Putamen (tissue), 1 donor: ENCODE results near the gene TUSC2.
A peak's percentile ranks its signal among the peaks of the same experiment; 100 is the strongest.
"Not testable (repeated sequence)": the region's sequence is repeated elsewhere in the genome, so short reads cannot be mapped to it uniquely, and the experiment has no call there.

Experiments used
- DNase-seq: peaks from one replicate; pipeline ENCODE4 v3.0.0-alpha.2; 2016; ENCODE audit warnings: low spot score

TUSC2 gene

GRCh38 chr3:50294089-50294488 lies 33.9 kb downstream of the TUSC2 start:
- no peak for DNase-seq

GRCh38 chr3:50293079-50293801 lies 34.8 kb downstream of the TUSC2 start:
- DNase-seq, result no peak

- peak; percentile 98 for DNase-seq
Observed at GRCh38 chr3:50292159-50293078, 35.6 kb downstream of the TUSC2 start, which contains the start of gene IFRD2. TSS of gene IFRD2 (minus strand) at chr3:50292429. CDS start at chr3:50292274, 155 bp downstream.

GRCh38 chr3:50290161-50290641 lies 37.8 kb downstream of the TUSC2 start:
- no peak for DNase-seq

- no peak for DNase-seq
Observed at GRCh38 chr3:50289130-50289529, 38.9 kb downstream of the TUSC2 start.

- DNase-seq, result no peak
Observed at GRCh38 chr3:50288387-50289007, 39.5 kb downstream of the TUSC2 start.

- no peak for DNase-seq
Observed at GRCh38 chr3:50287262-50287661, 40.8 kb downstream of the TUSC2 start.

GRCh38 chr3:50286322-50287227 lies 41.4 kb downstream of the TUSC2 start:
- DNase-seq, result no peak

- DNase-seq, result not testable (repeated sequence)
Observed at GRCh38 chr3:50284121-50284520, 43.9 kb downstream of the TUSC2 start.

GRCh38 chr3:50279255-50280016 lies 48.6 kb downstream of the TUSC2 start:
- no peak for DNase-seq

GRCh38 chr3:50278880-50279224 lies 49.2 kb downstream of the TUSC2 start, which contains the start of gene LSMEM2:
TSS of gene LSMEM2 (plus strand) at chr3:50279087. CDS start at chr3:50279114, 27 bp downstream.
- DNase-seq, result no peak

- peak; percentile 74 for DNase-seq
Observed at GRCh38 chr3:50278123-50278879, 49.7 kb downstream of the TUSC2 start.

- no peak for DNase-seq
Observed at GRCh38 chr3:50276762-50277101, 51.3 kb downstream of the TUSC2 start.

- no peak for DNase-seq
Observed at GRCh38 chr3:50275996-50276761, 51.8 kb downstream of the TUSC2 start.

- DNase-seq, result no peak
Observed at GRCh38 chr3:50275141-50275995, 52.7 kb downstream of the TUSC2 start.
